ENCODE data around the gene SPACA7. TPM values are rescaled to one million over a fixed set of nuclear protein-coding genes. Genes with fewer than 3 reads are reported as not detected.

Gene SPACA7
- total RNA-seq, 1 donor from 2014 or later: not detected

DNA sequence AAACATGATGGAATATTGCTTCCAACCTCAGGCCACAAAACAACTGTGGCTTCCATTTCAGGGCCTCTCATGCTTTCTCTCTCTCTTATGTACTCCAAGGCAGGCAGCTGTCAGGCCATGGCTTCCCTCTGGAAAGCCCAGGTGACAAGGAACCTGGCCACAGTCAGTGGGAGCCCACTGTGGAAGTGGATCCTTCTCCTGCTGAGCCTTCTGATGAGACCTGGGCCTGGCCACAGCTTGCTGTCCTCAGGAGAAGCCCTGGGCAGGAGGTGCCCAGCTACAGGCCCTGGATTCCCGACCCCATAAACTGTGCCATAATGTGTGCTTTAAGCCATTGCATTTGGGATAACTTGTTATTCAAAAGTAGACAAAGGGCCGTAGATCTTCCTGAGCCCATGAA, 71.2 kb downstream of the SPACA7 start:
- DNase-seq (ENCODE audit: extremely low spot score, unreplicated experiment): no peak
- Mint-ChIP-seq H3K27me3 (peaks cover 35% of the 10 kb centered on the region), H3K36me3 (no peaks in the 10 kb centered on the region), H3K27ac (no peak overlapping the region), H3K4me3 (no peak overlapping the region), H3K4me1 (ENCODE audit: unreplicated experiment) (peaks cover 11% of the 10 kb centered on the region), H3K9me3 (no peaks in the 10 kb centered on the region)
- TF ChIP-seq, protein P1, sequence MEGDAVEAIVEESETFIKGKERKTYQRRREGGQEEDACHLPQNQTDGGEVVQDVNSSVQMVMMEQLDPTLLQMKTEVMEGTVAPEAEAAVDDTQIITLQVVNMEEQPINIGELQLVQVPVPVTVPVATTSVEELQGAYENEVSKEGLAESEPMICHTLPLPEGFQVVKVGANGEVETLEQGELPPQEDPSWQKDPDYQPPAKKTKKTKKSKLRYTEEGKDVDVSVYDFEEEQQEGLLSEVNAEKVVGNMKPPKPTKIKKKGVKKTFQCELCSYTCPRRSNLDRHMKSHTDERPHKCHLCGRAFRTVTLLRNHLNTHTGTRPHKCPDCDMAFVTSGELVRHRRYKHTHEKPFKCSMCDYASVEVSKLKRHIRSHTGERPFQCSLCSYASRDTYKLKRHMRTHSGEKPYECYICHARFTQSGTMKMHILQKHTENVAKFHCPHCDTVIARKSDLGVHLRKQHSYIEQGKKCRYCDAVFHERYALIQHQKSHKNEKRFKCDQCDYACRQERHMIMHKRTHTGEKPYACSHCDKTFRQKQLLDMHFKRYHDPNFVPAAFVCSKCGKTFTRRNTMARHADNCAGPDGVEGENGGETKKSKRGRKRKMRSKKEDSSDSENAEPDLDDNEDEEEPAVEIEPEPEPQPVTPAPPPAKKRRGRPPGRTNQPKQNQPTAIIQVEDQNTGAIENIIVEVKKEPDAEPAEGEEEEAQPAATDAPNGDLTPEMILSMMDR (conservative IDR thresholded peaks at IDR 0.05): no peak

DNA sequence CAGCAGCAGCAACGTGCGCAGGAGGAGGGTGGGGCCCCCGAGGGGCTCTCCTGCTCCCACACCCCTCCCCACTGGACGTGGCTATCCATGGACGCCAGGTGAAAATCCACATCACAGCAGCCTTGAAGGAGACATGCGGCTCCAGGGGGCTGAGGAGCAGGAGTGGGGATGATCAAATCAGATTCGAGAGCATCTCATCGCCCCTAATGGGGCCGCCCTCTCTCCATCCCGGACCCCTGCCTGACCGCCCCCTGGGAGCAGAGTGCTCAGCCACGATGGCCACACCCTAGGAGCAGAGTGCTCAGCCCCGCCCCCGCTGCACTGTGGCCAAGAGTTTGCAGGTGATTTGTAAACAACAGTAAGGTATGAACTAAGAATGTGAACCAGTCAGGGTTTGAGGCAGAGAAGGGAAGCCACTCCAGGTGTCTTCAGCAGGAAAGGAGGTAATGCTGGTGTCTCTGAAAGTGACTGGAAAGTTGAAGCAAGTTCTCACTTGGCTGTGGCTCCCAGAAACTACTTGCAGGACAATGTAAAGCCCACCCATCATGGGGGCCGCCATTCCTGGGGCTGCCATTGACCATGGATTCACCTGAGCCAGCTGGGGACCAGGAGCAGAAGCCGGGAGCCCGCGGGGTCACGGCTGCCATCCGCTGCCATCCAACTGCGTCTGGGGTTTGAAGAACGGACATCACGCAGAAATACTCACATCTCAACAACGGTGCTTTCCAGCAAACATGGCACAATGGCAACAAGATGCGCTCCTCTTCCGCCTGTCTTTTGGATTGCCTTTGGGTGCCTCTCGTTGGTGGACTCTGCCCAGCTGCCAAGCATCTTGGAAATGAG, 71.8 kb downstream of the SPACA7 start:
- Mint-ChIP-seq H3K27me3 (peaks cover 33% of the 10 kb centered on the region), H3K4me3 (no peak overlapping the region), H3K27ac (no peak overlapping the region), H3K4me1 (ENCODE audit: unreplicated experiment) (peaks cover 11% of the 10 kb centered on the region), H3K36me3 (no peaks in the 10 kb centered on the region), H3K9me3 (no peaks in the 10 kb centered on the region)
- TF ChIP-seq, protein P1 (conservative IDR thresholded peaks at IDR 0.05): no peak
- DNase-seq (ENCODE audit: extremely low spot score, unreplicated experiment): no peak

DNA sequence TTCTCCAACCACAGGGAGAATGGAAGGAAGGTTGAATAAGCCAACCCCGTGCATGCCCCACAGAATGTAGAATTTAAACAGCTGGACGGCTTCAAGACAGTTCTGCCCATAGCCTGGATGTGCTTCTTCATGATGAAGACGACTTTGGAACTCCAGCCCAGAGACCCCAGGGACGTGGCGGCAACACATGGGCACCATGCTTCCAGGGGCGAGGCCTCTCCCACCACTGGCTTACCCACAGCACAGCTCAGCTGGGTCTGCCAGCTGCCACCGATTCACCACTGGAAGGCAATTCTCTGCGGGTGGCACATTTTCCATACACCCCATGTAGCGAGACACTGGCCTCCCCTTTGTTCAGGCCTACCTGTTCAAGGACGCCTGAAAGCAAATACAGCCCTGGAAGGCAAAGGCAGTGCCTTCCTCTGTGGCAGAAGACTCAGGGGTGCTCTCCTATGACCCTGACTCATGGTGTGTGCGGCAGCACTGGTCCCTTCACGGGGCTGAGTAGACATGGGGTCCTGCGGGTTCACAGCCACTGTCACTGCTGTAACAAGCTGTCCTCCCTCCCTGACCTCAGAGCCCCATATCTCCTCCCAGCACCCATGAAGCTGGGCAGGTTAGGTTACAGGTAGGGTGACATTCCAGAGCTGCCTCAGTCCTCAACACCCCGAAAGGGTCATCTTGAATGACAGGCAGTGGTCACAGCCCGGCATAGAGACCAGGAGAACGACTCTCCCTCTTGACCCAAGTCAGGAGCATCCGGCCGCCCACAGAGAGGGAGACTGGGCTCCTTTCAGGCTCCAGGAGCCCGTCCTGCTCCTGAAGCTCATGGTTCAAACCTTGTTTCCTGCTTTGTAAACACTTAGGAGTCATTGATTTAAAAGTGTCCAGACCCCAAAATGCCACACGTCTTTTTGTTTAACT, 72.7 kb downstream of the SPACA7 start:
- Mint-ChIP-seq H3K27me3 (peaks cover 24% of the 10 kb centered on the region), H3K36me3 (no peaks in the 10 kb centered on the region), H3K9me3 (no peaks in the 10 kb centered on the region), H3K4me3 (no peak overlapping the region), H3K4me1 (ENCODE audit: unreplicated experiment) (peaks cover 11% of the 10 kb centered on the region), H3K27ac (no peak overlapping the region)
- DNase-seq (ENCODE audit: extremely low spot score, unreplicated experiment): no peak
- TF ChIP-seq, protein P1 (conservative IDR thresholded peaks at IDR 0.05): no peak

DNA sequence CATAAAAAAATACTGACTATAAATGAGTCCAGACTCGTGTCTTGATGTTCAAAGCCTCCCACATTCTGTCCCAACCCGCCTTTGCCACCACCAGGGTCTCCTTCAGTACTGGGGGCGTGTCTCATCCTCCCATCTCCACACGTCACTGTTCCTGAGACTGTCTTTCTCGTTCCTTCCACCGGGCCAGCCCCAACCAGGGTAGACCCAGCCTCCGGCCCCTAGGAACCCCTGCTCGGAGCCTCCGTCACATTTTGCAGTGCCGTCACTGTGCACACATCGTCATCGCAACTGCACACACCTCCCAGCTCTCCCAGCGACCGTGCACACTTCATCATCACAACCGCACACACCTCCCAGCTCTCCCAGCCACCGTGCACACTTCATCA, 73.4 kb downstream of the SPACA7 start:
- H3K9me3 Mint-ChIP-seq: no peaks in the 10 kb centered on the region
- H3K4me1 Mint-ChIP-seq (ENCODE audit: unreplicated experiment): peaks cover 11% of the 10 kb centered on the region
- TF ChIP-seq, protein P1 (conservative IDR thresholded peaks at IDR 0.05): no peak
- DNase-seq (ENCODE audit: extremely low spot score, unreplicated experiment): no peak
- H3K4me3 Mint-ChIP-seq: no peak overlapping the region
- H3K27me3 Mint-ChIP-seq: peaks cover 21% of the 10 kb centered on the region
- no peak overlapping the region for H3K27ac Mint-ChIP-seq
- H3K36me3 Mint-ChIP-seq: no peaks in the 10 kb centered on the region

DNA sequence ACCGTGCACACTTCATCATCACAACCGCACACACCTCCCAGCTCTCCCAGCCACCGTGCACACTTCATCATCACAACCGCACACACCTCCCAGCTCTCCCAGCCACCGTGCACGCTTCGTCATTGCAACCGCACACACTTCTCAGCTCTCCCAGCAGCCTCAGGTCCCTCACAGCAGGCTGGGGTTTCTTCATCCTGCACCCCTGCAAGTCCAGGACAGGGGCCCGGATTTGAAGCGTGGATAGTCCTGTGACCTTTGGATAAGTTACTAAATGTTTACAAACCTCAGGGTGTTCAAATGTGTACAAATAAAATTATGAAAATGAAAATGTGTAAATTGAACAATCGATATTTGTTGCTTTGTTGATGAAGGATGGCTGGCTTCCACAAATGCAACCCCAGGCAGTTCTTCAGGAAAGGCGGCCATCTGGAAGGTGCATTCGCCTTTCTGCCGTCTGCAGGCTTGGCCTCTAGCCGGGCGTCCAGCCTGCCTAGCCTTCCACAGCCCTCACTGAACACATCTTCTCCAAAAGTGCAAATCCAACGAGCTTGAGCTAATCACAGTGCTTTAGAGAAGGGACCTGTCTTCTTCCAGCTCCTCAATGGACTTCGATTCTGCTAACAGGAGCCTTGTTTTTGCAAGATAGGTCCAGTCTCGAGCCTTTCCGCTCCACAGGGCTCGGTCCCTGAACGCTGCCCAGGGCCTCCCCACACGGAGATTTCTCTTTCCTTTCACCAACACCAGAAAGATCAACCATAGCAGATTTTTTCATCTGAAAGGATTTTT, 74.2 kb downstream of the SPACA7 start:
- H3K27ac Mint-ChIP-seq: no peak overlapping the region
- H3K4me1 Mint-ChIP-seq (ENCODE audit: unreplicated experiment): peaks cover 11% of the 10 kb centered on the region
- no peaks in the 10 kb centered on the region for H3K36me3 Mint-ChIP-seq
- peaks cover 17% of the 10 kb centered on the region for H3K27me3 Mint-ChIP-seq
- TF ChIP-seq, protein P1 (conservative IDR thresholded peaks at IDR 0.05): no peak
- no peak for DNase-seq (ENCODE audit: extremely low spot score, unreplicated experiment)
- H3K9me3 Mint-ChIP-seq: no peaks in the 10 kb centered on the region
- no peak overlapping the region for H3K4me3 Mint-ChIP-seq
